Left colon (tissue), 2 donors: ENCODE measurements around the gene HECTD4. TPM values are rescaled to one million over a fixed set of nuclear protein-coding genes. Genes with fewer than 3 reads are reported as not detected.

Experiments used
- ATAC-seq: fragments of 200-7000 bp; cut with Tn5 transposase; one replicate; pipeline ENCODE4 v1.9.1; 2020; ENCODE audit warnings: mild to moderate bottlenecking, moderate library complexity
- DNase-seq, 2 donors: peaks; one replicate each; pipeline ENCODE4 v3.0.0-alpha.2; 2020
- intact Hi-C, 2 donors: fragments of 100-400 bp; cut with DNase I in 1 of 2; cut with micrococcal nuclease in 1 of 2; formaldehyde crosslinking; loops; one replicate each; pipeline versions ENCODE4 v1.11.2 to v1.14.0; 2022; cut with DNase I, micrococcal nuclease
- total RNA-seq, 2 donors: library from RNA; stranded (reverse); fragmentation: NEBNext Ultra II Directional; extraction: Animal tissue kit (Norgen Biotek cat#: 25700); gene quantifications; one replicate each; pipeline ENCODE4 v1.2.1, GENCODE V29; 2021
- donor health status: DM: no; HTN: no; CAD: no.
- donor health status: DM: yes; HTN: yes; CAD: no.

HECTD4 gene
- total RNA-seq, 2 donors from 2014 or later, result 49.3 to 61.3 TPM

DNA sequence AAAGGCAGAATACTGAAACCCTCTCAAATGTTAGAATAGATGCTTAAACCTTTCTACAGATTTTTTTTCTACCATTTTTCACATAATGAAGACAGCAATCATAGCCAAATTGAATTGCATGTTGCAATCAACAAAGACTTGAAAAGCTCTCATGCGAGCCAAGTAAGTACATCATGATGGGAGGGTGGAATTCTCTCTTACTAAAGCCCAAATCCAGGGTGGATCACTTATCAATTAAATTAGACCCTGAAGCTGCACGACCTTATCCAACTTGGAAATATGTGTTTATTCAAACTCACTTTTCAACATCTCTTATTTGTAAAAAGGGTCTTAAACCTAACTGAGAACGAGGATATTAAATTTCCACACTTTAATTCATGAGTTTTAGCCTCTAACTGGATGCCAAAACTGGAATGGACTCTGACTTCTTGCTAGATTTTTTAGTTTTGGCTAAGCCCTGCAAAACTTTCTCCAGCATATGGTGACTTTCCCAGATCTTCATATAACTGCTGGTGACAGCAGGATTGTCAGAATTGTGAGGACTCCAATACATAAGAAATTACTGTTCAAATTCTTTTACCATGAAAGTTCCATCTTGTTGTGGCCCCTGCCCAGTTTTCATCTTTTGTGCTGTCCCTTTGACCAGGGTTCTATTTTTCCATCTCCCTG, 53.6 kb downstream of the HECTD4 start:
- intact Hi-C loops, result no loop called here
- DNase-seq (no peak), ATAC-seq (no peak)

DNA sequence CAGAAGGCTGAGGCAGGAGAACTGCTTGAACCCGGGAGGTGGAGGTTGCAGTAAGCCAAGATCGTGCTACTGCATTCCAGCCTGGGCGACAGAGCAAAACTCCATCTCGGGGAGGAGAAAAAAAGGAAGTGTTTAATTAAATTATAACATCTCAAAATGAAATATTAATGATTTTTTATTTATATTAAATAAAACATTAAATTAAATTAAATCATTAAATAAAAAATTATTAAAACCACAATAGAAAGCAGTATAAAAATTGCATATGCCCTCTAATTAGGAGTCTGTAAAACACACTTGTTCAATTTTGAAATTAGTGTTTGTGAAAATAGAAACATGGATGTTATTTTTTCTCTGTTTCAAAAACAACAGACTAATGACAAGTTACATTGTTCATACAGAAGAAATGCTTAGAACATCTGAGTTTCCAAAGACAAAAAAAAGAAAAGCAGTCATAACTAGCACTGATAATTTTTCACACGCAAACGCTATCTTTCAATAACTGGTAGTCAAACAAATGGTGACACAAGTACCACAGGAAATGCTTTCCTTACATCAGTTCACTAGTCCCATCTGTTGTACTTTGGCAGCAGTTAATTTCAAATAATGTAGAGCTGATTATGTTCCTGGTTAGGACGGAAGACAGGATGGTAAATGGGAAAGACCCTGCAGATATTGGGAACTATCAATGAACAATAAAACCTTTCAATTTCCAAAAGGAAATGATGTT, 54.9 kb downstream of the HECTD4 start:
- no peak for DNase-seq
- no peak for ATAC-seq
- intact Hi-C loops, result no loop called here

DNA sequence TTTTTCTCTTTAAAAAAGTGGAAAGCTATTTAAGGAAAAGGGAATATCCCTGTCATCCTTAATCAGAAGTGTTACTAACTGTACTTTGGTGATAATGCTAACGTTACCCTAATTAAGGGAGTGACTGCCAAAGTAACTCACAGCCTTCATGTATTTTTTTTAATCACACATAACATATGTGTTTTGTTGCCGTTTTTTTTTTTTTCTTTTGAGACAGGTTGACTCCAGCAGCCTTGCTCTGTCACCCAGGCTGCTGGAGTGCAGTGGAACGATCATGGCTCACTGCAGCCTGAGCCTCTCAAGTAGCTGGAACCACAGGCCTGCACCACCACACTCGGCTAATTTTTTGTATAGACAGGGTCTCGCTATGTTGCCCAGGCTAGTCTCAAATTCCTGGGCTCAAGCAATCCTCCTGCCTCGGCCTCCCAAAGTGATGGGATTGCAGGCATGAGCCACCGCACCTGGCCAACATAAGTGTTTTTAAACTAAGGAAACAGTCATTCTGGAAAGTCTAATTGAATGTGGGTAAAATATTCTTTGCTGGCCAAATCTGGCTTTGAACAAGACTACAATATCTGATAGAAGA, 56.5 kb downstream of the HECTD4 start:
- intact Hi-C loops, result no loop called here
- DNase-seq, result no peak
- ATAC-seq, result no peak

DNA sequence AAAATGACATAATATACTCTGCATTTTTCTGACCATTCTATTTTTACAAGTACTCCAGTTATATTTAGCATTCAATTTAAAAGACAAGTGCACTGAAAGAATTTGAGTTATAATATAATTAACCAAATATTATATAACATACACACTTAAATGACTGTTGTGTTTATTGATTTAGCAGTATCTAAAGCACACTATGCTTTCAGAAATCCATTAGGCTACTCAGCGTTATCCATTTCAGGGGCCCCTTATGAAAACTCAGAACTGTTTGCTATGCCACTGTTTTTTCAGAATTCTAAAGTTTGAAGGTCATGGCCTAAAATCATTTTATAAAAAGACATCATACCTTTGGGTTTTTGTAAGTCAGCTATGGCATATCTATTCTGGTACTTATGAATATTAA, 57.1 kb downstream of the HECTD4 start:
- DNase-seq (no peak), ATAC-seq (no peak)
- intact Hi-C loops, result no loop called here

DNA sequence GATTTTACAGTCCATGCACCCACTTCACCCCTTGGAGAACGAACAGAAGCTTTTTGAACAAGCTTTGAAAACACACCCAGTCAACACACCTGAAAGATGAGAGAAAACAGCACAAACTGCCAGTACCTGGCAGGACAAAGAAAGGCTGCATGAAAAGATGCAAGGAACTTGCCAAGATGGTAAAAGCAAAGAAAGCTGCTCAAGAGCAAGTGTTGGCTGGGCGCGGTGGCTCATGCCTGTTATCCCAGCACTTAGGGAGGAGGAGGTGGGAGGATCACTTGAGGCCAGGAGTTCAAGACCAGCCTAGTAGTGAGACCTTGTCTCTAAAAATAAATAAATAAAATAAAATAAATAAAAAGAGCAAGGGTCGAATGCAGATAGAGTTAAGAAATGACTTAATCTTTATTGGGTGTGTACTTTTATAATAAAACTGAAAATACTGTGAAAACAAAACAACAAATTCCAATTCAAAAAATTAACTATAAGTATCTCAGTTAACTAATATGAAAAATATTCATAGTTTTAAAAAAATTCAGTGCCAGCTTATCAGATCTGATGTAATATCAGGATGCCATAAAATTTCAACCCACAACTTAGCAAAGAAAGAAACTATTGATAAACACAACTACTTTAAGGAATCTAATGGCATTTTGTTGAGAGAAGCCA, 59.2 kb downstream of the HECTD4 start:
- DNase-seq (no peak), ATAC-seq (peak; percentile 11)
- intact Hi-C loops, result no loop called here

DNA sequence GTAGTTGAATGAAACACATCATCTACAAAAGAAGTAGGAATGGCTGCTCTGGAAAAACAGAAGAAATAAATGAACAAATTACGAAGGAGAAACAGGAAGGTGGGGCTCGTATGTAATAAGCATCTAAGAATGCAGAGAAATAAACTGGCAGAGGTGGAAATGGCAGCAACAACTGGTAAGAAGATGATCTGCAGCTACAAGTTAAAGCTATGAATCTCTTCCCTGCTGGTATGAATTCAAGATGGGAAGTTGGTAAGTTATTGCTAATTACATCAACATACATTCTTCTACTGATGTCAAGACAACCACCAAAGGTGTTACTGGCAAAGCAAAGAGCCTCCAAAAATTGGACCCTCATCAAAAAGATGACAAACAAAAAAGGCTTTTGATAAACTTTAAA, 59.8 kb downstream of the HECTD4 start:
- intact Hi-C loops, result no loop called here
- no peak for ATAC-seq
- DNase-seq, result no peak

DNA sequence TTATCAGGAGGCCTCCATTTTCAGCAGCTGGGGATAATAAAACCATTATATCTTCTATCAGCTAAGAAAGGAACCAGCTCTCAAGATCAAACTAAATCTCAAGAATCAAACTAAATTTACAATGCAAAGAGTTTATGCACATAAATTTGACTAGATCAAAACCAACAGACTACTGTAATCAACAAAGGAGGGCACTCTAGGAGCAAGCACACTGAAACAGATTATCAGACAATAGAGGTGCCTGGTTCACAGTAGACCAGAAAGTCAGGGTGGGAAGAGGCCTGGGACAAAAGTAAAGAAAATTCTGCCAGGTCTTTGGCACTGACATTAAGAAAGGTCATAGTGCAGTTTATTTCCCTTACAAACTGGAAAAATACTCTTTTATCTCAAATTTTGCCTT, 61.0 kb downstream of the HECTD4 start:
- ATAC-seq (no peak), DNase-seq (no peak)
- intact Hi-C loops, result no loop called here

DNA sequence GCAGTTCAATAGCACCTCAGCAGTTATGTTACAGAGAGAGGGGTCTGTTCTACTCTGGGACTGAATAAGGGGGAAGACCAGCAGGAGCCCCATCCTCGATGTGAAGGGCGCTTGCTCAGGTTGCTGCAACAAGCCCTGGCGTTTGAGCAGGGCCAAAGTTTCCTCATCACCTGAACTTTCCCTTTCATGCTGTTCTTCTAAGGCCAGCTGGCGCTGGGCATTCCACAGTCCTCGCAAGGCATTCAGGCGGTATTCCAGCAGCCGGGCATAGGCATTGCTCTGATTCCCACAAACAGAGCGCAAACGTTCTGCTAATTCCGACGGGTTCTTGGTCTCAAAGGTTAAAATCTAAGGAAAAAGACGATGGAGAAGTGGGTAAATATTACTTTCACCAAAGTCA, 62.8 kb downstream of the HECTD4 start:
- ATAC-seq, result no peak
- intact Hi-C loops, result no loop called here
- no peak for DNase-seq

DNA sequence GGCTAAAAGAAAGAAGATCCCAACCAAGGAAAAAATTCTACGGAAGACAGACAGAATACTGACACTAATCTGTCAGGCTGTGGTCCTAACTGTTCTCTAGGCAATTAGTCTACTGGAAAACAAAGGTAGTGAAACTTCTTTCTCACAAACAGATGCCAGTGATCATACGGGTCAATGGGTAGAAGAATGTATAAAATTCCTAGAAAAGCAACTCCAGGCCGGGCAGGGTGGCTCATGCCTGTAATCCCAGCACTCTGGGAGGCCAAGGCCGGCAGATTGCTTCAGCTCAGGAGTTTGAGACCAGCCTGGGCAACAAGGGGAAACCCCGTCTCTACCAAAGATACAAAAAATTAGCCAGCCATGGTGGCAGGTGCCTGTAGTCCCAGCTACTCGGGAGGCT, 64.8 kb downstream of the HECTD4 start:
- intact Hi-C loops, result no loop called here
- no peak for ATAC-seq
- no peak for DNase-seq

DNA sequence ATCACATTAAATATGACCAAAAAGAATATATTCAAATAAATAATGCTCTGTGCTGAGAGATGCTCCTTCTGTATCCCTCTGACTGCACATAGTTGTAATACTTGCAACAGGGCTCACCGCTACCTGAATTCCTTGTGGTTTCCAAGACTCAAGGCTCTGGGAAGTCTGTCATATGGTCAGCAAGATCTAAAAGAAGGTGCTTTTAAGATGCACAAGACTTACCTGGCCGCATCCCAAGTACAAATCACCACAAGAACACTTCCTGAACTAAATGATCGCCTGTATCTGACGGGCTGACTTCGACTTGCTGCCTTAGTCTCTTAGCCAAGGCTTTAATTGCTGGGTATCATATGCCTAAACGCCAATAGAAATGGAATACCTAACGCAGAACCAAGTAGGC, 67.2 kb downstream of the HECTD4 start:
- no peak for DNase-seq
- intact Hi-C loops, result no loop called here
- ATAC-seq, result no peak

DNA sequence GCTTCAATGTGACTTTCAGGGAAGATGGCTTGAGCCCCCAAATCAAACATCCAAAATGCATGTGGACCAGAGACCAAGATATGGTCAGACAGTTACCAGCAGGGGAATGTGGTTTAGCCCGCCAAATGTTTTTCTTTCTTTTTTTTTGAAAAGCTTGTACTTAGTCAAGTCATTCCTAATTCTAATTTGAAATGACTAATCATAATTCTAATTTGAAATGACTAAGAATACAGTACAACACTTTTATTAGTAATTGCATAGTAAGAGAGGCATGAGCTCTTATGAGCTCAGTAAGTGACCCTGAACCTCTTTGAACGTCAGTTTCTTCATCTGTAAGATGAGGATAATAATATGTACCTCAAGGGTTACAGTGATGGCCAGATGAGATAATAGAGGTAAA, 72.4 kb downstream of the HECTD4 start:
- ATAC-seq (no peak), DNase-seq (no peak)
- intact Hi-C loops, result no loop called here

DNA sequence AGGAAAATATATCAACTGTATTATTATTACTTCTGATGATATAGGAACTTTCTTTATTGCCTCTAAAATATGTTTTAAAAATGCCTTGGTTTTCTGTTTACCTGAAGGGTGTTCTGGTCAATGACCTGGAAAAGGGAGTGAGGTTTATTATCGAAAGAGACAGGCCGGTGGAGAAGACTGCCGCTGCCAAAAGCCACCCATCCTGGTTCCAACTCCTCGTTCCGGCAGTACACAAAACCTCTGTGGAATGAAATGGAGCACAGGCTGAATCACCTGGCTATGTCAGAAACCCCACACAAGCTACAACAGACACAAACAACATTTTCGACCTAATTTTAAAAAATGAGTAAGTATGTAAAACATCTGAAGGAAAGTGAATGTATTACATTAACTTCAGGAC, 73.6 kb downstream of the HECTD4 start:
- intact Hi-C loops, result no loop called here
- ATAC-seq (no peak), DNase-seq (no peak)

DNA sequence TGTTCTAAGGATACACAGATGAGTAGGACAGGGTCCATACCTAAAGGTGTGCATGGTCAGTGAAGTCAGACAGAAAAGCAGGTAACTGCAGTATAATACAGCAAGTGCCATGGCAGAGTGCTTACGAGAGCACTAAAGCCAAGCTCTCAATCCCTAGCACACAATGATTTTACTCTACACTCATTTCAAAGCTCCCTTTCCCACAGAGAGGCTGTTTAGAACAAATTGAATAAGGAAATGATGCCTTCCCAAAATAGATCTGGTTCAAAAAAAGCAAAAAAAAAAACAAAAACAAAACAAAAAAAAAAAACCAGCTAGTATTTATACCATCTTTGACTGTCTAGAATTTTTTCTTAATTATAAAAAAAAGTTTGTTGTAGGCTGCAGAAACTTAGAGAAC, 74.1 kb downstream of the HECTD4 start:
- intact Hi-C loops, result no loop called here
- ATAC-seq (no peak), DNase-seq (no peak)

DNA sequence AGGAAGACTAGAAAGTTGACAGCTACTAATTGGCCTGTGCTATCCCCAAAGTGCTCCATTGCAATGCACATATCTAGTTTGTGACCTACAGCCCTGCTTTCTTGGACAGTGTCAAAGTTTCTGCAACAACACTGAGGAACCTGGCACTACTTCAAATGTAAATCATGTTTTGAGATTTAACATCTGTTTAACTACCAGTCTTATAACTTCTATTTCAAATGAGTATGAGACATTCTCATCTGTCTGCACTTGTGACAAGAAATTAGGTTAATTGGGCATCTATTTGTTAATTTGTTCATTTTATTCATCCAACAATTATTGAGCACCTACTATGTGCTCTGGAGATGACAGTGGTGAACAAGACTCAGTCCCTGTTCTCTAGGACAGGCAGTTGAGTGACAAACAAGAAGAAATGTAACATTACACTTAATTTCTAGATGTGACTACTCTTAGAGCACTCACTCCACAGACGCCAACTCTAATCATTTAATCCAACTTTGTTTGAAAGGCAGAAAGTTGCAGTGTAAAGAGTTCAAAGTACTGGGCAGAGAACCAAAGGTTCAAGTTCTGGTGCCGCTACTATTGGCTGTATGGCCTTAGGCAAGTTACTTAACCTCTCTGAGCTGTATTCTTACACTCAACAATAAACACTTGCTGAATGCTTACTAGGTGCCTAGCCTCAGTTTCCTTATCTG, 74.8 kb downstream of the HECTD4 start:
- DNase-seq, result no peak
- intact Hi-C loops, result no loop called here
- no peak for ATAC-seq

DNA sequence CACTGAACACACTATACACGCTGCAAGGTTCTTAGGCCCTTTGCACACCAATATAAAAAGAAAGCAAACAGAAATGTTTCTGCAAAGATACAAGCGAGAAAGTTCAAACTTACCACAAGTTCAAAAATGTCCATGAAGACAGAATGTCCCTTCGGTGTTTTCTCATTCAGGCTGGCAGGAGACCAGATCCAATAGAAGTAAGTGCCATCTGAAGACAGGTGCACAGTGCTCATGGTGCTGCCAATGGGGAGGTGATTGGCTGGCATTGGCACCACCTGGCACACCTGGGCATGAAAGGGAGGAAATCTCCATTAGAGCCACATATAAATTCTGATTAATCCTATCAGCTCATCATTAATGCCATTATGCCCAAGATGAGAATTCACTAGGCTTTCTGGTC, 76.3 kb downstream of the HECTD4 start:
- intact Hi-C loops, result no loop called here
- DNase-seq (no peak), ATAC-seq (peak; percentile 46)

DNA sequence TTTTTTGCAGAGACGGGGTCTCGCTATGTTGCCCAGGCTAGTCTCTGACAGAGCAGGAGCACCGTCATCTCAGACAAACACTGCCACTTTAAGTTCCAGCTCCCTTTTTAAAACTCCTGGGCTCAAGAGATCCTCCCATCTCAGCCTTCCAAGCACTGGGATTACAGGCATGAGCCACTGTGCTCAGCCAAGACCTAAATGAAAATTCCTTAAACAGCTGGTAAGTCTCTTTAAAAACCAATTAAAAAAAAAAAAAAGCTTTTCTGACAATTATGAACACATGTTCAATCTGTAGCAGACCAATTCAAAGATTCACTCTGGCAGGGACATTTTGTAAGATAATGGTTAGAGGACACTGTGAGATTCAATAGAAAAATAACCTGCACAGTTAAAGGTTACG, 77.8 kb downstream of the HECTD4 start:
- no peak for DNase-seq
- ATAC-seq, result no peak
- intact Hi-C loops, result no loop called here

DNA sequence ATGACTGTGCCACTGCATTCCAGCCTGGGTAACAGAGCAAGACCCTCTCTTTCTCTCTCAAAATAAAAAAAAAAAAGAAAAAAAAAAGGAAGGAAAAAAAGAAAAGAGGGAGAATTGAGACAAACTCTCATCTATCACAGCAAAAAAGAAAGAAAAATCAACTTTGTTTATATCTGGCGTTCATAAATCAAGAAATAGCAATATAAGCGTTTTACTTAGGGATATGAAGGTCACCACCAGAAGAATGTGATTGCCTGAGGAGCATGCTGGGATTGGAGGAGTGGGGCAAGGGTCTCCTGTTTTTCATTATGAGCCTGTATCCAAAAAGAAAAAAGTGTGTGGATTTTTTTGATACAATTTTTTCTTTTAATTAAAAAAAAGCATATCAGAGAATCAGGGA, 78.4 kb downstream of the HECTD4 start:
- DNase-seq (no peak), ATAC-seq (no peak)
- intact Hi-C loops, result no loop called here

DNA sequence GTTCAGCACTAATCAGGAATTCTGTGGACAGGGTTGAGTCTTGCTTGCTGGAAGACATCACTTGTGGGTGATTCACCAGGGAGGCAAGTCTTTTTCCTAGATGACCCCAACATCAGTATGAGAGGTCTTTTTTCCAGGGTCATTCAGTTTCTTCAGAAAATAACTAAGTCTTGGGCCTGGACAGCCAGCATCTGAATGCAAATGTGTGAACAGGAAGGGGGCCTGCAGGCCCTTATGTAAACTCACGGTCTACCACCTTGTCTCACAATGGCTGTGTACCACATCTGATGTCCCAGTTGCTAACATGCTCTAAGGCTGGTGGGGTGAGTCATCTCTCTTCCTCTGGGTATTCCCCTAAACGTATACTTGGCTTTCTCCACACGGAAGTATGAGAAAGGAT, 79.2 kb downstream of the HECTD4 start:
- intact Hi-C loops, result no loop called here
- ATAC-seq (no peak), DNase-seq (no peak)

DNA sequence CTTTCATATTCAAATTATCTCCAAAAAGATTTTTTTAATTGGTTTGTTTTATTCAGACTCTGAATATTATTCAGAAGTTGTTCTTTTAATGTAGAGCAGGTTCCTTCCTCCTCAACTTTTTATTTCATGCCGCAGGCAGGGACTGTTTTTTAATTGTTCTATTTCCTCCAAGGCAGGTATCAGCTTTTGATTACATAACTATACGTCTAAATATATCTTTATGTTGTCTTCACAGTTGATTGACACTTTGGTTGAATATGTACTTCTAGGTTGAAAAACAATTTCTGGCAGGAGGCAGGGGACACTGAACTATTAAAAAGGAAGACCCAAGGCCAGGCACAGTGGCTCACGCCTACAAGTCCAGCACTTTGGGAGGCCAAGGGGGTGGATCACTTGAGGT, 82.5 kb downstream of the HECTD4 start:
- DNase-seq (no peak), ATAC-seq (no peak)
- intact Hi-C loops, result no loop called here

DNA sequence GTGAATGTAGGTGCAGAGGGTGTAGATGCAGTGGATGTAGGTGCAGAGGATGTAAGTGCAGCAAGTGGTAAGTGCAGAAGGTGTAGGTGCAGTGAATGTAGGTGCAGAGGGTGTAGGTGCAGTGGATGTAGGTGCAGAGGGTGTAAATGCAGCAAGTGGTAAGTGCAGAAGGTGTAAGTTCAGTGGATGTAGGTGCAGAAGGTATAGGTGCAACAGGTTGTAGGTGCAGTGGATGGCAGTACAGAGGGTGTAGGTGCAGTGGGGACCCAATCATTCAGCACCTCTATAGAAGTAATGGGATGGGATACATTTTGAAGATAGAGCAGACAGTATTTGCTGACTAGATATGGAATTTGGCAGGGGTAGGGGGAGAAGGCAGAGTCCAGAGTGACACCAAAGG, 85.0 kb downstream of the HECTD4 start:
- intact Hi-C loops, result no loop called here

More for the DNA sequence above, 85.0 kb downstream of the HECTD4 start:
- ATAC-seq, result no peak
- DNase-seq, result no peak
